Measurements from ENCODE around the gene PTGDR2. TPM values are rescaled to one million over a fixed set of nuclear protein-coding genes. Genes with fewer than 3 reads are reported as not detected.
A peak's percentile ranks its signal among the peaks of the same experiment; 100 is the strongest.

Gene PTGDR2
- total RNA-seq, 2 experiments from 2014 or later, result 0.19 TPM; not detected in 1

DNA sequence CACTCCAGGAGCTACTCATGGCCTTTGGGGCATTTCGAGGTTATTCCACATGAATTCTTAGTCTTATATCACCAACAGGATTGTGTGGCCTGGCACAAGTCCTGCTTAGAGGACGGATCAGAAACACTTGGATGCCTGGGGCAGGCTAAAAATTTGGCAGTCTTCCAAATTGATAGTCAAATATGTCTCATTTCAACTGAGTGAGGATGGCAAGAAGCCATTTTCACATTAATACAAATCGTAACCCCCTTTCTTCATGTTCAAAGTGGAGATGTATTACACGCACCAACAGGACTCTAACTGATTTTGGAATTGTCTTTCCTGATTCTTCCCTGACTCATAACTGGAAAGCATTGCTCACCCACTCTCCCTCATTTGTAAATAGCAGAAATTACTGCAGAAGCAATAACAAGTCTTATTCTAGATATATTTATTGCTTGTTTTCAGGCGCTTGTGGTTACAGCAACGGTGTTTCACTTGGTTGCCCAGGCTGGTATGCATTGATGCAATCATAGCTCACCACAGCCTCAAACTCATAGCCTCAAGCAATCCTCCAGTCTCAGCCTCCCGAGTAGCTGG lies 24.2 kb downstream of the PTGDR2 start:
- intact Hi-C loops (cut with micrococcal nuclease; ENCODE audit: unreplicated experiment), result loop anchor here (1.0 to 5.0 kb wide), 7 partner anchors 56 to 355 kb away; no protein-coding TSS in a partner anchor
- Histone ChIP-seq H3K4me3 (ENCODE audit: low read depth, low read length, poor library complexity, severe bottlenecking) (no peak overlapping the region), H3K9me3 (ENCODE audit: low read length) (no peaks in the 10 kb centered on the region), H3K4me1 (ENCODE audit: insufficient read depth, low read length, poor library complexity, severe bottlenecking) (peaks cover 8% of the 10 kb centered on the region), H3K9me2 (ENCODE audit: insufficient read depth, low read length) (no peaks in the 10 kb centered on the region), H2AFZ (ENCODE audit: low read length) (no peak overlapping the region), H3K27ac (ENCODE audit: low read depth, low read length, poor library complexity, severe bottlenecking) (no peak overlapping the region), H3K4me2 (ENCODE audit: low read length) (no peak overlapping the region), H3K36me3 (ENCODE audit: insufficient read depth, low read length) (no peaks in the 10 kb centered on the region), H4K20me1 (ENCODE audit: insufficient read depth, low read length) (no peaks in the 10 kb centered on the region), H3K79me2 (ENCODE audit: insufficient read depth, low read depth, low read length) (no peaks in the 10 kb centered on the region)
- no TSS peak for BruUV-seq (replicated peaks)
- ChIA-PET POLR2A (interaction anchor here (0.9 to 1.0 kb wide), 2 partner anchors 64 to 76 kb away, joined by 3 to 4 read pairs; no protein-coding TSS in a partner anchor), CTCF (ENCODE audit: unreplicated experiment) (interaction anchor here (1.4 to 2.4 kb wide), 2 partner anchors 56 to 82 kb away, joined by 3 to 26 read pairs; partner anchors contain the start of gene TMEM109)
- DNase-seq (ENCODE audit: low spot score), result no peak
- no peak for TF ChIP-seq EZH2phosphoT487 (IDR thresholded peaks at IDR 0.05; ENCODE audit: borderline replicate concordance, low read depth, low read length)
- TF ChIP-seq, protein P1, sequence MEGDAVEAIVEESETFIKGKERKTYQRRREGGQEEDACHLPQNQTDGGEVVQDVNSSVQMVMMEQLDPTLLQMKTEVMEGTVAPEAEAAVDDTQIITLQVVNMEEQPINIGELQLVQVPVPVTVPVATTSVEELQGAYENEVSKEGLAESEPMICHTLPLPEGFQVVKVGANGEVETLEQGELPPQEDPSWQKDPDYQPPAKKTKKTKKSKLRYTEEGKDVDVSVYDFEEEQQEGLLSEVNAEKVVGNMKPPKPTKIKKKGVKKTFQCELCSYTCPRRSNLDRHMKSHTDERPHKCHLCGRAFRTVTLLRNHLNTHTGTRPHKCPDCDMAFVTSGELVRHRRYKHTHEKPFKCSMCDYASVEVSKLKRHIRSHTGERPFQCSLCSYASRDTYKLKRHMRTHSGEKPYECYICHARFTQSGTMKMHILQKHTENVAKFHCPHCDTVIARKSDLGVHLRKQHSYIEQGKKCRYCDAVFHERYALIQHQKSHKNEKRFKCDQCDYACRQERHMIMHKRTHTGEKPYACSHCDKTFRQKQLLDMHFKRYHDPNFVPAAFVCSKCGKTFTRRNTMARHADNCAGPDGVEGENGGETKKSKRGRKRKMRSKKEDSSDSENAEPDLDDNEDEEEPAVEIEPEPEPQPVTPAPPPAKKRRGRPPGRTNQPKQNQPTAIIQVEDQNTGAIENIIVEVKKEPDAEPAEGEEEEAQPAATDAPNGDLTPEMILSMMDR (conservative IDR thresholded peaks at IDR 0.05; ENCODE audit: low read length), result no peak

DNA sequence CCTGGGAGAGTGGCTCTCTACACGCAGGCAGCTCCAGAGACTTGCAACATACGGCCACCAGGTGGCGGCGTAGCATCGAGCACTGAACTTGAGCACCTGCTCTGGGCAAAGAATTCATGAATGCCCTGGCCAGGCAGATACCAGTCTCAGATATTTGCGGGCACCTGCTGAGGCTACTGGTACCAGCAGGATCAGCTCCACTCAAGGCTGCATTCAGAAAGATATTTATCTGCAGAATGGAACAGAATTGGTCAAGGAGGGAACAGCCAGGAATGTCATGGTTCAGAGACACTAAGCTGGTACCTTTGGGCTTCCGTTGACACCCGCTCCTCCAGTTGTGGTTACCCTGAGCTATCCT lies 24.6 kb downstream of the PTGDR2 start:
- no peaks in the 10 kb centered on the region for H4K20me1 ChIP-seq (ENCODE audit: insufficient read depth, low read length)
- H2AFZ ChIP-seq (ENCODE audit: low read length), result peak overlapping the region; percentile 51; the same call in 1 of the 2 replicates
- H3K4me1 ChIP-seq (ENCODE audit: insufficient read depth, low read length, poor library complexity, severe bottlenecking), result peaks cover 8% of the 10 kb centered on the region
- intact Hi-C loops (cut with micrococcal nuclease; ENCODE audit: unreplicated experiment), result loop anchor here (1.0 to 5.0 kb wide), 7 partner anchors 56 to 356 kb away; no protein-coding TSS in a partner anchor
- no peaks in the 10 kb centered on the region for H3K36me3 ChIP-seq (ENCODE audit: insufficient read depth, low read length)
- H3K27ac ChIP-seq (ENCODE audit: low read depth, low read length, poor library complexity, severe bottlenecking), result no peak overlapping the region
- no peak overlapping the region for H3K4me3 ChIP-seq (ENCODE audit: low read depth, low read length, poor library complexity, severe bottlenecking)
- TF ChIP-seq, protein P1 (conservative IDR thresholded peaks at IDR 0.05; ENCODE audit: low read length), result peak; percentile 99
- no peak for TF ChIP-seq EZH2phosphoT487 (IDR thresholded peaks at IDR 0.05; ENCODE audit: borderline replicate concordance, low read depth, low read length)
- no TSS peak for BruUV-seq (replicated peaks)
- H3K9me3 ChIP-seq (ENCODE audit: low read length), result no peaks in the 10 kb centered on the region
- H3K4me2 ChIP-seq (ENCODE audit: low read length), result peak overlapping the region; percentile 28; the same call in 1 of the 2 replicates
- H3K79me2 ChIP-seq (ENCODE audit: insufficient read depth, low read depth, low read length), result no peaks in the 10 kb centered on the region
- ChIA-PET POLR2A (interaction anchor here (1.0 kb wide), 1 partner anchor 76 kb away, joined by 3 read pairs; no protein-coding TSS in a partner anchor), CTCF (ENCODE audit: unreplicated experiment) (interaction anchor here (0.6 to 2.4 kb wide), 3 partner anchors 10 to 83 kb away, joined by 3 to 26 read pairs (median 3); partner anchors contain the start of gene TMEM109)
- peak; percentile 84 for DNase-seq (ENCODE audit: low spot score)
- H3K9me2 ChIP-seq (ENCODE audit: insufficient read depth, low read length), result no peaks in the 10 kb centered on the region
